Right lobe of liver (tissue), 6 donors: ENCODE measurements around the gene ULK4. TPM values are rescaled to one million over a fixed set of nuclear protein-coding genes. Genes with fewer than 3 reads are reported as not detected.
A peak's percentile ranks its signal among the peaks of the same experiment; 100 is the strongest.

Experiments used
- ATAC-seq, 4 donors: fragments of 200-7000 bp; cut with Tn5 transposase; one replicate each; pipeline ENCODE4 v1.9.1; 2020; ENCODE audit warnings: mild to moderate bottlenecking in 4 of 4, moderate library complexity in 4 of 4
- DNase-seq, 3 donors: peaks; one replicate each; pipeline ENCODE4 v3.0.0-alpha.2; 2020
- H3K27ac ChIP-seq, 3 donors: fragments of 200-600 bp; one replicate each; pipeline ENCODE4 v1.8.0; 2022
- H3K27me3 ChIP-seq, 2 donors: fragments of 200-600 bp; one replicate each; pipeline ENCODE4 v1.8.0; 2022
- H3K36me3 ChIP-seq, 4 donors: fragments of 200-600 bp; sonication (generic) in 1 of 4; one replicate each; pipeline versions ENCODE4 v1.5.1 to v1.8.0; 2017 to 2022; ENCODE audit warnings: control low read depth in 1 of 4
- H3K4me1 ChIP-seq, 4 donors: fragments of 200-600 bp; sonication (generic) in 1 of 4; one replicate each; pipeline versions ENCODE4 v1.5.1 to v1.8.0; 2017 to 2022; ENCODE audit warnings: control low read depth in 1 of 4
- H3K4me3 ChIP-seq, 3 donors: fragments of 200-600 bp; one replicate each; pipeline ENCODE4 v1.8.0; 2022
- H3K9me3 ChIP-seq, 4 donors: fragments of 200-600 bp; sonication (generic) in 1 of 4; one replicate each; pipeline versions ENCODE4 v1.5.1 to v1.8.0; 2017 to 2022; ENCODE audit warnings: control low read depth in 1 of 4
- POLR2A ChIP-seq: fragments of 450-650 bp; IDR thresholded peaks from one replicate; pipeline ENCODE4 v1.6.1; 2017; ENCODE audit warnings: antibody characterized with exemption, mild to moderate bottlenecking
- WGBS: methylation state at CpG from one replicate; pipeline ENCODE4 v1.1.6; 2018; ENCODE audit warnings: low coverage, low lambda C conversion rate; ENCODE audit not compliant: insufficient coverage; ENCODE audit errors: missing lambda C conversion rate; 5-methylcytosine and 5-hydroxymethylcytosine counted together
- intact Hi-C, 2 donors: fragments of 100-400 bp; cut with DNase I; formaldehyde crosslinking; loops; one replicate each; pipeline versions ENCODE4 v1.11.2 to v1.14.1; 2022
- total RNA-seq, 6 experiments: library from RNA; depleted of rRNA in 2 of 6; stranded (reverse); fragments of >200 nt in 2 of 6; fragmentation: NEBNext Ultra II Directional in 3 of 6; extraction: Animal tissue kit (Norgen Biotek cat#: 25700) in 3 of 6; gene quantifications; one replicate each; pipeline versions ENCODE4 v1.1.0 to v1.2.4, GENCODE V29; 2016 to 2023
- TF ChIP-seq, protein P1 (sequence below), 4 donors: fragments of 200-600 bp in 3 of 4; fragments of 450-650 bp in 1 of 4; IDR thresholded peaks; one replicate each; pipeline versions ENCODE4 v1.5.1 to v1.8.0; 2016 to 2022; ENCODE audit warnings: antibody characterized with exemption in 4 of 4, mild to moderate bottlenecking in 2 of 4
- donor health status: DM: no; HTN: yes; CAD: no.
- donor health status: DM: no; HTN: no; CAD: no.
- donor health status: DM: no; HTN: no; CAD: no.
- donor health status: DM: no; HTN: yes; CAD: no.
- donor health status: DM: no; HTN: yes; CAD: no.

ULK4 gene
- total RNA-seq, 6 experiments from 2014 or later: 2.8 to 5.6 (median 4.9) TPM

DNA sequence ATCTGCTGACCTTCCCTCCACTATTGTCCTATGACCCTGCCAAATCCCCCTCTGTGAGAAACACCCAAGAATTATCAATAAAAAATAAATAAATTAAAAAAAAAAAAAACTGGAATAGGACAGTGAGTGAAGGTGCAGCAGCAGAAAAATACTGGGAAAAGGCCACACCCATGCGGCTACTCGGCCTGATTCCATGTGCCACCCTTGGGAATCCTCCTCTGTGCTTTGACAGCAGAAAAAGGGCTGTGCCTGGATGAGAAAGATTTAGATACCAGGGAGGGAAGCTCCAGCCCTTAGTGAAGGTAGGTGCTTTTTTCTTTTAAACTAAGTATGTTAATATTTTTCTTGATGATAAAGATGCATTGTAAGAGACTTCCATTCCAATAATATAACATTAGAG is 654.8 kb downstream of the ULK4 start:
- 84% methylated on average over 2 of the region's 2 CpGs for WGBS
- Histone ChIP-seq H3K36me3 (no peaks in the 10 kb centered on the region), H3K27me3 (no peaks in the 10 kb centered on the region), H3K9me3 (no peaks in the 10 kb centered on the region), H3K4me1 (peaks cover 0 to 8% (median 0%) of the 10 kb centered on the region in 4 donors), H3K27ac (no peak overlapping the region), H3K4me3 (no peak overlapping the region)
- ATAC-seq (no peak), DNase-seq (no peak)
- intact Hi-C loops: no loop called here
- no peak for TF ChIP-seq POLR2A
- TF ChIP-seq, protein P1, sequence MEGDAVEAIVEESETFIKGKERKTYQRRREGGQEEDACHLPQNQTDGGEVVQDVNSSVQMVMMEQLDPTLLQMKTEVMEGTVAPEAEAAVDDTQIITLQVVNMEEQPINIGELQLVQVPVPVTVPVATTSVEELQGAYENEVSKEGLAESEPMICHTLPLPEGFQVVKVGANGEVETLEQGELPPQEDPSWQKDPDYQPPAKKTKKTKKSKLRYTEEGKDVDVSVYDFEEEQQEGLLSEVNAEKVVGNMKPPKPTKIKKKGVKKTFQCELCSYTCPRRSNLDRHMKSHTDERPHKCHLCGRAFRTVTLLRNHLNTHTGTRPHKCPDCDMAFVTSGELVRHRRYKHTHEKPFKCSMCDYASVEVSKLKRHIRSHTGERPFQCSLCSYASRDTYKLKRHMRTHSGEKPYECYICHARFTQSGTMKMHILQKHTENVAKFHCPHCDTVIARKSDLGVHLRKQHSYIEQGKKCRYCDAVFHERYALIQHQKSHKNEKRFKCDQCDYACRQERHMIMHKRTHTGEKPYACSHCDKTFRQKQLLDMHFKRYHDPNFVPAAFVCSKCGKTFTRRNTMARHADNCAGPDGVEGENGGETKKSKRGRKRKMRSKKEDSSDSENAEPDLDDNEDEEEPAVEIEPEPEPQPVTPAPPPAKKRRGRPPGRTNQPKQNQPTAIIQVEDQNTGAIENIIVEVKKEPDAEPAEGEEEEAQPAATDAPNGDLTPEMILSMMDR (IDR thresholded peaks at IDR 0.05): no peak

DNA sequence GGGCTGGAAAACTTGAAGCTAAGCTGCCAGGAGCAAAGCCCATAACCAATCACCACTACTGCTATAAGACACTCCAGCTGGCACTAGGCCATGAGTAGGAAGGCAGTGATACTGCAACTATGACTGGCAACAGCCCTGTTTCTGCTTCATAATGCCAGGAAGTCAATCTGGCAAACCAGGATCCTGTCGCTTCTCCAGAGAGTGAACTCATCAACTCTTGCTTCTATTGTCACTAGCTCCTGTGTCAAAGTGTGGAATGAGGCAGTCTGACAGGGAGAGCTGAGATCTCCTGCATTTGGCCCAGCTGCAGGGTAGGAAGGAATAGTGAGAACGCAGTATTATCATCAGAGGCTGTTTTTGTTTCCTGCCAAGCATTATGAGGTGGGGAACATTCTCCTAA is 657.3 kb downstream of the ULK4 start:
- TF ChIP-seq, protein P1 (IDR thresholded peaks at IDR 0.05): no peak
- no peak for TF ChIP-seq POLR2A
- H3K4me1 ChIP-seq: peaks cover 0 to 10% (median 0%) of the 10 kb centered on the region in 4 donors
- H3K9me3 ChIP-seq: no peaks in the 10 kb centered on the region
- WGBS: 89% methylated on average over 1 of the region's 2 CpGs
- intact Hi-C loops: no loop called here
- no peaks in the 10 kb centered on the region for H3K27me3 ChIP-seq
- H3K36me3 ChIP-seq: no peaks in the 10 kb centered on the region
- H3K27ac ChIP-seq: no peak overlapping the region
- no peak overlapping the region for H3K4me3 ChIP-seq
- ATAC-seq (peak; percentile 43 to 96 (median 50)), DNase-seq (peak in 1 of 3 donors; percentile 28)

DNA sequence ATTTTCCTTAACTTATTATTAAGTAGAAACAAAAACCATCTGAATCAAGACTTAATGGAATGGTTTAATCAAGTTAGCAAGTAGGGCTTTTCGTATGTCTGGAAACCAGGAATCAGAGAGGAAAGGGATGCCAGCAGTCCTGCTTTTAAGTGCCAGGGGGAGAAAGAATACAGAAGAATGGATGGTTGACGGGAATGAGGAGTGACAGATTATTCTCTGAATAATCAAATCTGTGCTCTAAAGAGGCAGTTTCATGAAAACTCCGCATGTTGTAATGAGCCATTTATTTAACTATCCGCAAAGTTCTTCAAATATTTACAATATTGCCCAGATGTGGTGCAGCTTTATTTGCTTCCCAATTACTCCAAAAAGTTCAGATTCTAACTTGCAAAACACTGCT is 659.6 kb downstream of the ULK4 start:
- DNase-seq: no peak
- H3K4me3 ChIP-seq: no peak overlapping the region
- H3K9me3 ChIP-seq: no peaks in the 10 kb centered on the region
- intact Hi-C loops: no loop called here
- 38% methylated on average over 4 of the region's 4 CpGs for WGBS
- no peaks in the 10 kb centered on the region for H3K27me3 ChIP-seq
- H3K36me3 ChIP-seq: no peaks in the 10 kb centered on the region
- ATAC-seq: peak in 3 of 4 donors; percentile 20 to 59 (median 56)
- H3K27ac ChIP-seq: no peak overlapping the region
- no peak for TF ChIP-seq POLR2A
- TF ChIP-seq, protein P1 (IDR thresholded peaks at IDR 0.05): no peak
- peaks cover 0 to 10% (median 0%) of the 10 kb centered on the region in 4 donors for H3K4me1 ChIP-seq

DNA sequence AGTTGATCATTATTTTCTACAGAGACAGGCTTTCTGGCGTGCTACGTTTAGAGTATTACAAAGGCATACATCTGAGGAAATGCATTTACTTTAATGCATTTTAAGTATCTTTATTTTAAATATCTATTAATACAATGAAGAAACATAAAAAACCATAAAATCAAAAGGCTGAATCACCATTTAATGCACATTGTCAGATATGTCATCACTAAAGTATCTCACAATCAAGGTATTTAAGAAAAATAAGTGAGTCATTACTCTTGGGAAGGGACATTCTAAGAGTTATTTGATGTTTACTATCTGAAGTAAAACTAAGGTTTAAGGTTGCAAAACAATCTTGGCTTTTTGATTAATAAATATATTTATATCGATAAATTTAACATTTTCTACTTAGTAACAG is 660.4 kb downstream of the ULK4 start:
- 92% methylated on average over 3 of the region's 3 CpGs for WGBS
- H3K9me3 ChIP-seq: no peaks in the 10 kb centered on the region
- H3K4me3 ChIP-seq: no peak overlapping the region
- H3K4me1 ChIP-seq: peaks cover 0 to 10% (median 0%) of the 10 kb centered on the region in 4 donors
- no peak for TF ChIP-seq POLR2A
- DNase-seq (no peak), ATAC-seq (no peak)
- no peak overlapping the region for H3K27ac ChIP-seq
- intact Hi-C loops: no loop called here
- H3K36me3 ChIP-seq: no peaks in the 10 kb centered on the region
- no peaks in the 10 kb centered on the region for H3K27me3 ChIP-seq

DNA sequence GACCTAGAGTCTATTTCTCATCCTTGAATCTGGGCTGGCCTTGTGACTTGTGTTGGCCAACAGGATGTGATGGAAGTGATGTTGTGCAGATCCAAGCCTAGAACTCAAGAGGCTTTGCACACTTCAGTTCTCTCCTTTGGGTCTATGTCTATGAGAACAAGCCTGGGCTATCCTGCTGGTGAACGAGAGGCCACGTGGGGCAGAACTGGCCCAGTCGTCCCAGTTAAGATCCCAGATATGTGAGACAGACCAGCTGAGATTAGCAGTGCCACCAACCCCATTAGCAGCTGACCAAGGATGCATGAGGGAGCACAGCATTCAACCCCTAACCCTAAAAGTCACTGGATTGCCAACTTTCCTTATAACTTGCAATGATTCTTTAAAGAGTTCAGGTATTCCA is 662.9 kb downstream of the ULK4 start:
- H3K36me3 ChIP-seq: no peaks in the 10 kb centered on the region
- H3K27me3 ChIP-seq: no peaks in the 10 kb centered on the region
- no CpG with 5 or more reads among the region's 3 CpGs for WGBS
- peaks cover 0 to 10% (median 0%) of the 10 kb centered on the region in 4 donors for H3K4me1 ChIP-seq
- intact Hi-C loops: no loop called here
- no peak for TF ChIP-seq POLR2A
- TF ChIP-seq, protein P1 (IDR thresholded peaks at IDR 0.05): no peak
- ATAC-seq: no peak
- no peak for DNase-seq
- no peak overlapping the region for H3K27ac ChIP-seq
- H3K4me3 ChIP-seq: no peak overlapping the region
- no peaks in the 10 kb centered on the region for H3K9me3 ChIP-seq
